ENCODE data around the gene FHOD1. TPM values are rescaled to one million over a fixed set of nuclear protein-coding genes. Genes with fewer than 3 reads are reported as not detected.

The FHOD1 gene
- total and polyA plus RNA-seq, 12 donors = 11.6 to 71.1 (median 19.1) TPM

- no peak overlapping the region for H3K27ac ChIP-seq
- H3K4me1 ChIP-seq = peaks cover 4 to 45% (median 19%) of the 10 kb centered on the region in 9 donors
- H3K9me3 ChIP-seq = no peaks in the 10 kb centered on the region
- TF ChIP-seq CTCF (IDR thresholded peaks at IDR 0.05) = peak; percentile 17 to 75 (median 61)
- no peaks in the 10 kb centered on the region for H3K27me3 ChIP-seq
- H3K36me3 ChIP-seq = peaks cover 3 to 97% (median 49%) of the 10 kb centered on the region in 9 donors
- no peak for DNase-seq
- no peak overlapping the region for H3K4me3 ChIP-seq
- WGBS, 2 donors = 61% methylated on average over 12 of the region's 12 CpGs
- ATAC-seq = peak; percentile 24 to 60 (median 44)
- intact Hi-C loops (cut with DNase I) = no loop called here
Observed at GRCh38 chr16:67198238-67198734, 49.0 kb downstream of the FHOD1 start.

GRCh38 chr16:67197704-67198103 is 49.6 kb downstream of the FHOD1 start:
- ATAC-seq = no peak
- Histone ChIP-seq H3K27ac (no peak overlapping the region), H3K9me3 (no peaks in the 10 kb centered on the region), H3K36me3 (peaks cover 3 to 95% (median 49%) of the 10 kb centered on the region in 9 donors), H3K4me1 (peaks cover 10 to 51% (median 25%) of the 10 kb centered on the region in 9 donors), H3K4me3 (no peak overlapping the region), H3K27me3 (no peaks in the 10 kb centered on the region)
- TF ChIP-seq CTCF (IDR thresholded peaks at IDR 0.05) = no peak
- DNase-seq = no peak
- intact Hi-C loops (cut with DNase I) = no loop called here
- 62 to 64% methylated on average over 6 of the region's 6 CpGs for WGBS, 2 donors

GRCh38 chr16:67196881-67197280 is 50.4 kb downstream of the FHOD1 start:
- Histone ChIP-seq H3K9me3 (no peaks in the 10 kb centered on the region), H3K27ac (no peak overlapping the region), H3K36me3 (peaks cover 3 to 86% (median 45%) of the 10 kb centered on the region in 9 donors), H3K4me3 (no peak overlapping the region), H3K4me1 (peaks cover 12 to 52% (median 27%) of the 10 kb centered on the region in 9 donors), H3K27me3 (no peaks in the 10 kb centered on the region)
- WGBS, 2 donors = 88 to 95% methylated on average over 1 of the region's 1 CpG
- TF ChIP-seq CTCF (IDR thresholded peaks at IDR 0.05) = no peak
- intact Hi-C loops (cut with DNase I) = no loop called here
- DNase-seq = no peak
- no peak for ATAC-seq

GRCh38 chr16:67195676-67196075 is 51.6 kb downstream of the FHOD1 start:
- peaks cover 18 to 64% (median 39%) of the 10 kb centered on the region in 9 donors for H3K4me1 ChIP-seq
- no peak for TF ChIP-seq CTCF (IDR thresholded peaks at IDR 0.05)
- no peaks in the 10 kb centered on the region for H3K27me3 ChIP-seq
- intact Hi-C loops (cut with DNase I) = no loop called here
- WGBS, 2 donors = 72 to 82% methylated on average over 5 of the region's 5 CpGs
- no peak overlapping the region for H3K4me3 ChIP-seq
- peaks cover 3 to 77% (median 44%) of the 10 kb centered on the region in 9 donors for H3K36me3 ChIP-seq
- ATAC-seq = no peak
- no peaks in the 10 kb centered on the region for H3K9me3 ChIP-seq
- no peak for DNase-seq
- no peak overlapping the region for H3K27ac ChIP-seq
